Vagina (tissue), 2 donors: ENCODE measurements around the gene CPT1C. TPM values are rescaled to one million over a fixed set of nuclear protein-coding genes. Genes with fewer than 3 reads are reported as not detected.

ENCODE experiments used
- DNase-seq, 2 donors: peaks; one replicate each; pipeline ENCODE4 v3.0.0-alpha.2; 2017; ENCODE audit errors: extremely low spot score in 2 of 2
- H3K27ac ChIP-seq: fragments of 200-600 bp; sonication (generic); one replicate; pipeline ENCODE4 v1.5.1; 2019
- H3K27me3 ChIP-seq: fragments of 200-600 bp; sonication (generic); one replicate; pipeline ENCODE4 v1.5.1; 2019
- H3K36me3 ChIP-seq, 2 donors: fragments of 200-600 bp; sonication (generic); one replicate each; pipeline ENCODE4 v1.5.1; 2017 to 2019
- H3K4me1 ChIP-seq: fragments of 200-600 bp; sonication (generic); one replicate; pipeline ENCODE4 v1.5.1; 2019
- H3K4me3 ChIP-seq, 2 donors: fragments of 200-600 bp; sonication (generic); 1 replicate in 1 of 2; 2 replicates in 1 of 2; pipeline ENCODE4 v1.5.1; 2016 to 2019
- H3K9me3 ChIP-seq: fragments of 200-600 bp; sonication (generic); one replicate; pipeline ENCODE4 v1.5.1; 2019
- POLR2A ChIP-seq, 2 donors: fragments of 450-650 bp; IDR thresholded peaks; one replicate each; pipeline ENCODE4 v1.6.1; 2017; ENCODE audit warnings: antibody characterized with exemption in 2 of 2, mild to moderate bottlenecking in 2 of 2, moderate library complexity in 2 of 2
- POLR2AphosphoS5 ChIP-seq, 2 donors: sonication (generic); formaldehyde crosslinking; IDR thresholded peaks; one replicate each; pipeline ENCODE4 v1.9.0; 2017; ENCODE audit warnings: antibody characterized with exemption in 2 of 2, mild to moderate bottlenecking in 2 of 2, low read depth in 1 of 2; ENCODE audit not compliant: insufficient read depth in 1 of 2
- intact Hi-C: fragments of 100-400 bp; cut with DNase I; formaldehyde crosslinking; loops from one replicate; pipeline ENCODE4 v1.15.1; 2023
- total RNA-seq: library from RNA; depleted of rRNA; stranded (reverse); fragments of >200 nt; gene quantifications from one replicate; pipeline ENCODE4 v1.2.3, GENCODE V29; 2016
- TF ChIP-seq, protein P1 (sequence below), 3 experiments: fragments of 450-650 bp in 2 of 3; fragments of 200-600 bp in 1 of 3; sonication (generic) in 1 of 3; IDR thresholded peaks; one replicate each; pipeline ENCODE4 v1.5.1; 2017 to 2019; ENCODE audit warnings: antibody characterized with exemption in 3 of 3, mild to moderate bottlenecking in 2 of 3, moderate library complexity in 2 of 3

Gene CPT1C
- total RNA-seq, 1 donor from 2014 or later: 12.3 TPM

DNA sequence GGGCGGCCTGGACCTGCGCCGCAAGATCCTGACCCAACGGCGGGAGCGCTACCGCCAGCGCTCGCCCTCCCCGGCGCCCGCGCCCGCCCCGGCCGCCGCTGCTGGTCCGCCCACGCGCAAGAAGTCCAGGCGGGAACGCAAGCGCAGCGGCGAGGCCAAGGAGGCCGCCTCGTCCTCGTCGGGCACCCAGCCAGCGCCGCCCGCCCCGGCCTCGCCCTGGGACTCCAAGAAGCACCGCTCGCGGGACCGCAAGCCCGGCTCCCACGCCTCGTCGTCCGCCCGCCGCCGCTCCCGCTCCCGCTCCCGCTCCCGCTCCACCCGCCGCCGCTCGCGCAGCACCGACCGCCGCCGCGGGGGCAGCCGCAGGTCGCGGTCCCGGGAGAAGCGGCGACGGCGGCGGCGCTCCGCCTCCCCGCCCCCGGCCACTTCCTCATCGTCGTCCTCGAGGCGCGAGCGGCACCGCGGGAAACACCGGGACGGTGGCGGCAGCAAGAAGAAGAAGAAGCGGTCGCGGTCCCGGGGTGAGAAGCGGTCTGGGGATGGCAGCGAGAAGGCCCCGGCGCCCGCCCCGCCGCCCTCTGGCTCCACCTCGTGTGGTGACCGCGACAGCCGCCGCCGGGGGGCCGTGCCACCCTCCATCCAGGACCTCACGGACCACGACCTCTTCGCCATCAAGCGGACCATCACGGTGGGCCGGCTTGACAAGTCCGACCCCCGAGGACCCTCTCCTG lies 38.9 kb upstream of the CPT1C start:
- peaks cover 4 to 80% of the 10 kb centered on the region in 2 donors for H3K36me3 ChIP-seq
- no peak overlapping the region for H3K4me3 ChIP-seq
- H3K4me1 ChIP-seq: no peaks in the 10 kb centered on the region
- intact Hi-C loops: no loop called here
- no peaks in the 10 kb centered on the region for H3K27me3 ChIP-seq
- H3K27ac ChIP-seq: no peak overlapping the region
- TF ChIP-seq POLR2A (IDR thresholded peaks at IDR 0.05) (no peak), POLR2AphosphoS5 (IDR thresholded peaks at IDR 0.05; ENCODE audit: insufficient read depth in 1 of 2, low read depth in 1 of 2) (no peak)
- TF ChIP-seq, protein P1, sequence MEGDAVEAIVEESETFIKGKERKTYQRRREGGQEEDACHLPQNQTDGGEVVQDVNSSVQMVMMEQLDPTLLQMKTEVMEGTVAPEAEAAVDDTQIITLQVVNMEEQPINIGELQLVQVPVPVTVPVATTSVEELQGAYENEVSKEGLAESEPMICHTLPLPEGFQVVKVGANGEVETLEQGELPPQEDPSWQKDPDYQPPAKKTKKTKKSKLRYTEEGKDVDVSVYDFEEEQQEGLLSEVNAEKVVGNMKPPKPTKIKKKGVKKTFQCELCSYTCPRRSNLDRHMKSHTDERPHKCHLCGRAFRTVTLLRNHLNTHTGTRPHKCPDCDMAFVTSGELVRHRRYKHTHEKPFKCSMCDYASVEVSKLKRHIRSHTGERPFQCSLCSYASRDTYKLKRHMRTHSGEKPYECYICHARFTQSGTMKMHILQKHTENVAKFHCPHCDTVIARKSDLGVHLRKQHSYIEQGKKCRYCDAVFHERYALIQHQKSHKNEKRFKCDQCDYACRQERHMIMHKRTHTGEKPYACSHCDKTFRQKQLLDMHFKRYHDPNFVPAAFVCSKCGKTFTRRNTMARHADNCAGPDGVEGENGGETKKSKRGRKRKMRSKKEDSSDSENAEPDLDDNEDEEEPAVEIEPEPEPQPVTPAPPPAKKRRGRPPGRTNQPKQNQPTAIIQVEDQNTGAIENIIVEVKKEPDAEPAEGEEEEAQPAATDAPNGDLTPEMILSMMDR (IDR thresholded peaks at IDR 0.05): no peak
- H3K9me3 ChIP-seq: no peaks in the 10 kb centered on the region
- no peak for DNase-seq

DNA sequence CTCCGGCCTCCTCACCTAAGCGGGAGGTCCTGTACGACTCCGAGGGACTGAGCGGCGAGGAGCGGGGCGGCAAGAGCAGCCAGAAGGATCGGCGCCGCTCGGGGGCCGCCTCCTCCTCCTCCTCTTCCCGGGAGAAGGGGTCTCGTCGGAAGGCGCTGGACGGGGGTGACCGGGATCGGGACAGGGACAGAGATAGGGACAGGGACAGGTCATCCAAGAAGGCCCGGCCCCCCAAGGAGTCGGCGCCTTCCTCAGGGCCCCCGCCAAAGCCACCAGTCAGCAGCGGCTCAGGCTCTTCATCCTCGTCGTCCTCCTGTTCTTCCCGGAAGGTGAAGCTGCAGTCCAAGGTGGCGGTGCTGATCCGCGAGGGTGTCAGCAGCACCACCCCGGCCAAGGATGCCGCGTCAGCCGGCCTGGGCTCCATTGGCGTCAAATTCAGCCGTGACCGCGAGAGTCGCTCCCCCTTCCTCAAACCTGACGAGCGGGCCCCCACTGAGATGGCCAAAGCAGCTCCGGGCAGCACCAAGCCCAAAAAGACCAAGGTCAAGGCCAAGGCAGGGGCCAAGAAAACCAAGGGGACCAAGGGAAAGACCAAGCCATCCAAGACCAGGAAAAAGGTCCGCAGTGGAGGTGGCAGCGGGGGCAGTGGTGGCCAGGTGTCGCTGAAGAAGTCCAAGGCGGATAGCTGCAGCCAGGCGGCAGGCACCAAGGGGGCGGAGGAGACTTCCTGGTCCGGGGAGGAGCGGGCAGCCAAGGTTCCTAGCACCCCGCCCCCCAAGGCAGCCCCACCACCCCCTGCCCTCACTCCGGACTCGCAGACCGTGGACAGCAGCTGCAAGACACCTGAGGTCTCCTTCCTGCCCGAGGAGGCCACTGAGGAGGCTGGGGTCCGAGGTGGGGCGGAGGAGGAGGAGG lies 38.1 kb upstream of the CPT1C start:
- Histone ChIP-seq H3K9me3 (no peaks in the 10 kb centered on the region), H3K4me1 (no peaks in the 10 kb centered on the region), H3K27ac (no peak overlapping the region), H3K27me3 (no peaks in the 10 kb centered on the region), H3K4me3 (no peak overlapping the region), H3K36me3 (peaks cover 4 to 81% of the 10 kb centered on the region in 2 donors)
- intact Hi-C loops: no loop called here
- TF ChIP-seq, protein P1 (IDR thresholded peaks at IDR 0.05): no peak
- TF ChIP-seq POLR2A (IDR thresholded peaks at IDR 0.05) (no peak), POLR2AphosphoS5 (IDR thresholded peaks at IDR 0.05; ENCODE audit: insufficient read depth in 1 of 2, low read depth in 1 of 2) (no peak)
- DNase-seq: no peak

DNA sequence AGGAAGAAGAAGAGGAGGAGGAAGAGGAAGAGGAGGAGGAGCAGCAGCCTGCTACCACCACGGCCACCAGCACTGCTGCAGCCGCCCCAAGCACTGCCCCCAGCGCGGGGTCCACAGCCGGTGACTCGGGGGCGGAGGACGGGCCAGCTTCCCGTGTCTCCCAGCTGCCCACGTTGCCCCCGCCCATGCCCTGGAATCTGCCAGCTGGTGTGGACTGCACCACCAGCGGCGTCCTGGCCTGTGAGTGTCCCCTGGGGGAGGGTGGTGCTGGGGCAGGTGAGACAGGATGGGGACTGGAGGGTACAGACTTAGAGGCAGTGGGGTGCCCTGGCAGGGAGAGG lies 37.5 kb upstream of the CPT1C start:
- intact Hi-C loops: no loop called here
- Histone ChIP-seq H3K4me3 (no peak overlapping the region), H3K4me1 (no peaks in the 10 kb centered on the region), H3K9me3 (no peaks in the 10 kb centered on the region), H3K27ac (no peak overlapping the region), H3K27me3 (no peaks in the 10 kb centered on the region), H3K36me3 (peaks cover 4 to 87% of the 10 kb centered on the region in 2 donors)
- TF ChIP-seq, protein P1 (IDR thresholded peaks at IDR 0.05): no peak
- no peak for TF ChIP-seq POLR2A (IDR thresholded peaks at IDR 0.05)
- no peak for TF ChIP-seq POLR2AphosphoS5 (IDR thresholded peaks at IDR 0.05; ENCODE audit: insufficient read depth in 1 of 2, low read depth in 1 of 2)
- DNase-seq: no peak

DNA sequence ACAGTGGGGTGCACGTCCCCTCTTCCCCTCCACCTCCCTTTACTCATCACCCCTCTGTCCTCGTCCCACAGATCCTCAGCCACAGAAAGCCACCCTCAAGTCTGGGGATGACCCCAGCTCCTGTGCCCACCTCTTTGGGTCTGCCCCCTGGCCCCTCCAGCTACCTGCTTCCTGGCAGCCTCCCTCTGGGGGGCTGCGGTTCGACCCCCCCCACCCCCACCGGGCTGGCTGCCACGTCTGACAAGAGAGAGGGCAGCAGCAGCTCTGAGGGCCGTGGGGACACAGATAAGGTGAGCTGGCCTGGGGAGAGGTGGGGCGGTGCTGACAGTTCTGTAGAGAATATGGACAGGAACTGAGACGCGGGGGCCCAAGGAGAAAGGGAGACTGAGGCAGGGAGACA lies 36.3 kb upstream of the CPT1C start:
- no peak overlapping the region for H3K27ac ChIP-seq
- intact Hi-C loops: no loop called here
- H3K4me1 ChIP-seq: no peaks in the 10 kb centered on the region
- peaks cover 4 to 92% of the 10 kb centered on the region in 2 donors for H3K36me3 ChIP-seq
- no peaks in the 10 kb centered on the region for H3K27me3 ChIP-seq
- TF ChIP-seq POLR2A (IDR thresholded peaks at IDR 0.05) (no peak), POLR2AphosphoS5 (IDR thresholded peaks at IDR 0.05; ENCODE audit: insufficient read depth in 1 of 2, low read depth in 1 of 2) (no peak)
- TF ChIP-seq, protein P1 (IDR thresholded peaks at IDR 0.05): no peak
- H3K4me3 ChIP-seq: no peak overlapping the region
- no peak for DNase-seq
- no peaks in the 10 kb centered on the region for H3K9me3 ChIP-seq
